GM12801 (cell line): ENCODE data around the gene RCL1.

ENCODE experiments used
- CTCF ChIP-seq: IDR thresholded peaks from one replicate; pipeline ENCODE4 v1.5.1; 2011; ENCODE audit warnings: control low read depth; ENCODE audit not compliant: insufficient read length; ENCODE audit errors: extremely low read depth

RCL1 gene

DNA sequence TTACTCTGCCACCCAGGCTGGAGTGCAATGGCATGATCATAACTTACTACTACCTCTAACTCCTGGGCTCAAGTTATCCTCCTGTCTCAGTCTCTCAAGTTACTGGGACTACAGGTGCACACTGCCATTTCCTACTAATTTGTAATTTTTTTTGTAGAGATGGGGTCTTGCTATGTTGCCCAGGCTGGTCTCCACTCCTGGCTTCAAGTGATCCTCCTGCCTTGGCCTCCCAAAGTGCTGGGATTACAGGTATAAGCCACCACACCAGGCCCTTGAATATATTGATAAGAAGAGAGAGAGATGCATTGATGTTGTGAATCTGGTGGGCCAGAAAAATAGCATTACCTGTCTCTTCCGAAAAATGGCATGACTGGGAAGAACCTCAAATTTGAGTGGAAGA lies 21.0 kb upstream of the RCL1 start:
- no peak for TF ChIP-seq CTCF

DNA sequence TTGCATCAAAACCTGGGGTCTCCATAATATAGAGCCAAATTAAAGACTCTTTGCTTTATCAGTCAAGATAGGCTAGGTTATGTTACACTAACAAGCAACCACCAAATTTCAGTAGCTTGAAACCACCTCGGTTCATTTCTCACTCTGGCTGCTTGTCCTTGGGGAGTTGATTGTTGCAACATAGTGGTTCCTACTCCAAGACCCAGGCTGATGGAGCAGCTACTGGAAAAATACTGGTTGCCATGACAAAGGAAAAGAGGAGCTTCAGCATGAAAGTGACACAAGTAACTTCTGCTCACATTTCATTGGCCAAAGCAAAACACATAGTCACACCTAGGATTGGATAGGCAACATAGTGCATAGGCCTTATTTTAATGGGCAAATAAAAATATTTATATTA lies 18.5 kb upstream of the RCL1 start:
- no peak for TF ChIP-seq CTCF

GRCh38 chr9:4780651-4781050 lies 12.1 kb upstream of the RCL1 start:
- no peak for TF ChIP-seq CTCF

DNA sequence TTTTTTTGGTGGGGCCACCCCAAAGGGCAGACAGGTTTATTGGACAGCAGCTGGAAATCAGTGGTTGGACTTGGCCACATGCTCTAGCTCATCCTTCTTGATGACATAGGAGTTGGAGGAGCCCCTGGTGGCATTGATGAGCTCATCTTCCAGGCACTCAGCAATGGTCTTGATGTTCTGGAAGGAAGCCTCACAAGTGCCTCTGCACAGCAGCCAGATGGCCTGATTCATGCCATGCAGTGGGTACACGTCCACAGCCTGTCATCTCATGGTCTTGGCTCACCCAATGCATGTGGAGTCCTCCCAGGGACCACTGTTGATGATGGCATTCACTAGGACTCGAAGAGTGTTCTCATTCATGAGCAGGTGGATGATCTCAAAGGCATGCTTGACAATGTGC lies 11.3 kb upstream of the RCL1 start:
- no peak for TF ChIP-seq CTCF

GRCh38 chr9:4784403-4784802 lies 8.3 kb upstream of the RCL1 start:
- TF ChIP-seq CTCF = no peak

DNA sequence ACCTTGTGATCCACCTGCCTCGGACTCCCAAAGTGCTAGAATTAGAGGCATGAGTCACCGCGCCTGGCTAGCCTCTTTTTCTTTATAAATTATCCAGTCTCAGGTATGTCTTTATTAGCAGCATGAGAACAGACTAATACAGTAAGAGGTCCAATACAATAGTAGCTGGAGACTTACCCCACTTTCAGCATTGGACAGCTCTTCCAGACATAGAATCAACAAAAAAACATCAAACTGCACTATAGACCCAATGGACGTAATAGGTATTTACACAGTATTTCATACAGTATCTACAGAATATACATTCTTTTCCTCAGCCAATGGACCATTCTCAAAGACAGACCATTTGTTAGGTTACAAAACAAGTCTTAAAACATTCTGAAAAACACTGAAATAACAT lies 6.1 kb upstream of the RCL1 start:
- no peak for TF ChIP-seq CTCF

- no peak for TF ChIP-seq CTCF
These were observed 4.9 kb upstream of the RCL1 start for GRCh38 chr9:4787876-4788275.

DNA sequence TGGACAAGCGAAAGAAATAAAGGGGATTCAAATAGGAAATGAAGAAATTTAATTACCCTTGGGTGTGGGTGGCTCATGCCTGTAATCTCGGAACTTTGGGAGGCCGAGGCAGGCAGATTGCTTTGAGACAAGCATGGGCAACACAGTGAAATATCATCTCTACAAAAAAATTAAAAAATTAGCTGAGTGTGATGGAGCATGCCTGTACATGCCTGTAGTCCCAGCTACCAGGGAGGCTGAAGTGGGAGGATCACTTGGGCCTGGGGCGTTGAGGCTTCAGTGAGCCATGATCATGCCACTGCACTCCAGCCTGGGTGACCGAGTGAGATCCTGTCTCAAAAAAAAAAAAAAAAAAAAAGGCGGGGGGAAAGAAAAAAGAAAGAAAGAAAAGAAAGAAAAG lies 4.0 kb upstream of the RCL1 start:
- no peak for TF ChIP-seq CTCF
